Measurements from ENCODE around the gene DNAI2.

Gene DNAI2, protein sequence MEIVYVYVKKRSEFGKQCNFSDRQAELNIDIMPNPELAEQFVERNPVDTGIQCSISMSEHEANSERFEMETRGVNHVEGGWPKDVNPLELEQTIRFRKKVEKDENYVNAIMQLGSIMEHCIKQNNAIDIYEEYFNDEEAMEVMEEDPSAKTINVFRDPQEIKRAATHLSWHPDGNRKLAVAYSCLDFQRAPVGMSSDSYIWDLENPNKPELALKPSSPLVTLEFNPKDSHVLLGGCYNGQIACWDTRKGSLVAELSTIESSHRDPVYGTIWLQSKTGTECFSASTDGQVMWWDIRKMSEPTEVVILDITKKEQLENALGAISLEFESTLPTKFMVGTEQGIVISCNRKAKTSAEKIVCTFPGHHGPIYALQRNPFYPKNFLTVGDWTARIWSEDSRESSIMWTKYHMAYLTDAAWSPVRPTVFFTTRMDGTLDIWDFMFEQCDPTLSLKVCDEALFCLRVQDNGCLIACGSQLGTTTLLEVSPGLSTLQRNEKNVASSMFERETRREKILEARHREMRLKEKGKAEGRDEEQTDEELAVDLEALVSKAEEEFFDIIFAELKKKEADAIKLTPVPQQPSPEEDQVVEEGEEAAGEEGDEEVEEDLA

DNA sequence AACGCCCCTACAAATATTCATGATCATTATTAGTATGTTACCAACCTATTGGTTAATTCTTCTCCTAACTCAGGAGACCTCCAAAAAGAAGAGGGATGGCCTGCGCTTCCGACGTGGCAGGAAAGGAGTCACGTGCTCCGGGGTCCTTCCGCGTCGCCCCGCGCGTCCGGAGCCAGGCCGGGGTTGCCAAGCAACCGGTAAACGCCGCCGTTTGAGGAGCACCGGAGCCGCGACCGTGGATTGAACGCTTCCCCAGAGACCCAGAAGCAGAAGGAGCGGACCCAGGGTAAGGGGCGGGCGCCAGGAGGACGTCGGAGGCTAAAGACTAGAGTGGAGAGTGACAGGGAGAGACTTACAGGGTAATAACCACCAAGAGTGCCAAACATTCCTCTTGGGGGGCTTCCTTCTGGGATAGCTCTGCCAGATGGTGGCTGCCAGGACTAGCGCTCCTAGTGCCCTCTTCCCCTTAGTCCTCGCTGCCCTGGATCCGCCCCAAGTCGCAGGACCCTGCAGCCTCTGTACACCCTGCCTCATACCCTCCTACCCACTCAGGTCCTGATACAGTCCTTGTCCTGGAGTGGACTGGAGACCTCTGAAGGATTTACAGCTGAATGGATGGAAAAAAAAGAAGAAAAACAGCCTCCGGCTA lies at the start of gene DNAI2:
Gene DNAI2, plus strand, starts transcription at position 175 of the 649 bp plus-strand sequence. CDS start 7,584 bp downstream, outside the sequence.
- H3K9ac ChIP-seq (ENCODE audit: insufficient read length), result no peak within 1 kb of the TSS
- DNase-seq (ENCODE audit: low read depth, low spot score), result no peak
- H3K9me3 ChIP-seq (ENCODE audit: low read depth, low read length), result no peaks in the 10 kb centered on the region
- H3K4me3 ChIP-seq, result no peak within 1 kb of the TSS
- TF ChIP-seq FOXP2 (optimal IDR thresholded peaks at IDR 0.05; ENCODE audit: control extremely low read depth, extremely low read length, insufficient read depth) (no peak), POLR2AphosphoS5 (IDR thresholded peaks at IDR 0.05; ENCODE audit: borderline replicate concordance, low read depth, low read length) (no peak), EZH2 (IDR thresholded peaks at IDR 0.05) (no peak)
- no peaks in the 10 kb centered on the region for H3K36me3 ChIP-seq (ENCODE audit: insufficient read depth, low read length)
- no peak within 1 kb of the TSS for H3K27ac ChIP-seq

DNA sequence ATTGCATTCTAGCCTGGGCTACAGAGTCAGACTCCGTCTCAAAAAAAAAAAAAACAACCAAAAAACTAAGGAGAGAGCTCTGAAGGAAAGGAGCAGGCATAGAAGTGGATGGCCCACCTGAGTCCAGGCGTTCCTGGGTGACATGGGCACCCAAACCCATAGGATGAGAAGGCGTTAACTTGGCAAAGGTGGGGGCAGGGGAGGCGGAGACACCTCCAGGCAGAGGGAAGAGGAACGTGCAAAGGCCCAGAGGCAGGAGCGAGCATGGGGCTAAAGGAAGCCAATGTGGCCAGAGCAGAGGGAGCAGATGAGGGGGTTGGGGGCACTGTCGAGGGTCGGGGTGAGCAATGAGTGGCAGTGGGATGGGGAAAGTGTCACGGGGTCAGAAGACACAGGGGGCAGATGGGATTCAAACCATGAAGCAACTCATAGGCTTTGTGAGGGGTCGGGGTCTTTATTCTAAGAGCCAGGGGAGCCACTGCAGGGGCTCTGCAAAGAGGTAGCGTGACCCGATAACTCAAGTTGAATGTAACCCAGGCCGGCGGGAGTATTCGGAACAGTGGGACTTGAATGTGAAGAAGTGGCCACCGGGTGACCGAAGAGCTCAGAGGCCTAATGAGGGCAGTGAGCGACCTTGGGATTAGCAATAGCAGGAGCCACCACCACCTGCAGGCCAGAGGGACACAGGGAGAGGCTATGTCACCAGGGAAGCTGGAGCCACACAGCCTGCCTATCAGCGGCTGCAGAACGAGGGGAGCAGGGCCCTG lies 48.9 kb upstream of the DNAI2 start:
- no peak for TF ChIP-seq POLR2AphosphoS5 (IDR thresholded peaks at IDR 0.05; ENCODE audit: borderline replicate concordance, low read depth, low read length)
- TF ChIP-seq FOXP2 (optimal IDR thresholded peaks at IDR 0.05; ENCODE audit: control extremely low read depth, extremely low read length, insufficient read depth), result no peak
- TF ChIP-seq EZH2 (IDR thresholded peaks at IDR 0.05), result no peak
- Histone ChIP-seq H3K27ac (no peak overlapping the region), H3K9me3 (ENCODE audit: low read depth, low read length) (no peaks in the 10 kb centered on the region), H3K4me3 (no peak overlapping the region), H3K9ac (ENCODE audit: insufficient read length) (no peak overlapping the region), H3K36me3 (ENCODE audit: insufficient read depth, low read length) (no peaks in the 10 kb centered on the region)
- DNase-seq (ENCODE audit: low read depth, low spot score), result no peak

DNA sequence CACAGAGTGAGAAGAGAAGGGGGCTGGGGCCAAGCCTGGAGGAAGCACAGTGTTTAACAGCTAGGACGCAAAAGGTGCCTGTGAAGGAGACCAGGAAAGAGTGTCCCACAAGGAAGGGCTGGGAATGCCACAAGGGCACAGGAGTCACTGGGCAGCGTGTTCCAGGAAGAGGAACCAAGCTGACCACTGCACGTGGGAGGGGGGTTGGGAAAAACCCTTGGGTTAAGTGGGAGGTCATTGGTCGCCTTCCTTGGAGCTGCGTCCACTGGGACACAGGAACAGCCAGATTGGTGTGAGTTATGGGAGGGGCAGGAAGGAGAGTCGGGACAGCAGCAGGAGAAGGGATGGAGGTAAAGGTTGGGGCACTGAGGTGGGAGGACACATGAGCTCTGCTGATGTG lies 47.8 kb upstream of the DNAI2 start:
- H3K4me3 ChIP-seq, result no peak overlapping the region
- TF ChIP-seq EZH2 (IDR thresholded peaks at IDR 0.05) (no peak), FOXP2 (optimal IDR thresholded peaks at IDR 0.05; ENCODE audit: control extremely low read depth, extremely low read length, insufficient read depth) (no peak), POLR2AphosphoS5 (IDR thresholded peaks at IDR 0.05; ENCODE audit: borderline replicate concordance, low read depth, low read length) (no peak)

GRCh38 chr17:74227271-74228080 lies 46.6 kb upstream of the DNAI2 start:
- no peaks in the 10 kb centered on the region for H3K36me3 ChIP-seq (ENCODE audit: insufficient read depth, low read length)
- no peak overlapping the region for H3K4me3 ChIP-seq
- H3K9me3 ChIP-seq (ENCODE audit: low read depth, low read length), result no peaks in the 10 kb centered on the region
- H3K27ac ChIP-seq, result no peak overlapping the region
- no peak for DNase-seq (ENCODE audit: low read depth, low spot score)
- no peak for TF ChIP-seq FOXP2 (optimal IDR thresholded peaks at IDR 0.05; ENCODE audit: control extremely low read depth, extremely low read length, insufficient read depth)
- TF ChIP-seq EZH2 (IDR thresholded peaks at IDR 0.05), result no peak
- TF ChIP-seq POLR2AphosphoS5 (IDR thresholded peaks at IDR 0.05; ENCODE audit: borderline replicate concordance, low read depth, low read length), result no peak
- no peak overlapping the region for H3K9ac ChIP-seq (ENCODE audit: insufficient read length)

More for the DNA sequence above, 47.8 kb upstream of the DNAI2 start:
- no peaks in the 10 kb centered on the region for H3K36me3 ChIP-seq (ENCODE audit: insufficient read depth, low read length)
- H3K9me3 ChIP-seq (ENCODE audit: low read depth, low read length), result no peaks in the 10 kb centered on the region
- DNase-seq (ENCODE audit: low read depth, low spot score), result no peak
- H3K9ac ChIP-seq (ENCODE audit: insufficient read length), result no peak overlapping the region
- no peak overlapping the region for H3K27ac ChIP-seq

- no peak for DNase-seq (ENCODE audit: low read depth, low spot score)
- Histone ChIP-seq H3K9me3 (ENCODE audit: low read depth, low read length) (no peaks in the 10 kb centered on the region), H3K27ac (no peak overlapping the region)
Observed at GRCh38 chr17:74228306-74228978, 45.6 kb upstream of the DNAI2 start.

GRCh38 chr17:74230896-74231295 lies 43.1 kb upstream of the DNAI2 start:
- DNase-seq (ENCODE audit: low read depth, low spot score), result no peak
- no peak for TF ChIP-seq POLR2AphosphoS5 (IDR thresholded peaks at IDR 0.05; ENCODE audit: borderline replicate concordance, low read depth, low read length)
- no peak overlapping the region for H3K9ac ChIP-seq (ENCODE audit: insufficient read length)

More at GRCh38 chr17:74228306-74228978, 45.6 kb upstream of the DNAI2 start:
- no peak overlapping the region for H3K9ac ChIP-seq (ENCODE audit: insufficient read length)
- TF ChIP-seq FOXP2 (optimal IDR thresholded peaks at IDR 0.05; ENCODE audit: control extremely low read depth, extremely low read length, insufficient read depth) (no peak), EZH2 (IDR thresholded peaks at IDR 0.05) (no peak), POLR2AphosphoS5 (IDR thresholded peaks at IDR 0.05; ENCODE audit: borderline replicate concordance, low read depth, low read length) (no peak)
- no peak overlapping the region for H3K4me3 ChIP-seq
- no peaks in the 10 kb centered on the region for H3K36me3 ChIP-seq (ENCODE audit: insufficient read depth, low read length)

More at GRCh38 chr17:74230896-74231295, 43.1 kb upstream of the DNAI2 start:
- Histone ChIP-seq H3K9me3 (ENCODE audit: low read depth, low read length) (no peaks in the 10 kb centered on the region), H3K4me3 (no peak overlapping the region), H3K27ac (no peak overlapping the region), H3K36me3 (ENCODE audit: insufficient read depth, low read length) (no peaks in the 10 kb centered on the region)
